MM.1S (cell line): ENCODE results near the gene MDK.

Source experiments
- DNase-seq: peaks from one replicate; pipeline ENCODE4 v3.0.0-alpha.2; 2015
- H2AFZ ChIP-seq: fragments of 300-600 bp; sonication (generic); 2 replicates; pipeline ENCODE4 v1.6.0; 2016; ENCODE audit warnings: antibody characterized with exemption, low read length
- H3F3A ChIP-seq: fragments of 300-600 bp; sonication (generic); 2 replicates; pipeline ENCODE4 v1.6.1; 2016; ENCODE audit warnings: mild to moderate bottlenecking, antibody characterized with exemption, low read length, moderate library complexity, mixed read lengths; ENCODE audit not compliant: insufficient read depth
- H3K27ac ChIP-seq: fragments of 300-600 bp; sonication (generic); 2 replicates; pipeline ENCODE4 v1.5.1; 2016; ENCODE audit warnings: mild to moderate bottlenecking, low read length
- H3K27me3 ChIP-seq: fragments of 300-600 bp; sonication (generic); replicated peaks from 2 replicates; pipeline ENCODE4 v1.6.0; 2016; ENCODE audit warnings: low read length; ENCODE audit not compliant: insufficient read depth
- H3K36me3 ChIP-seq: fragments of 300-600 bp; sonication (generic); replicated peaks from 2 replicates; pipeline ENCODE4 v1.6.1; 2016; ENCODE audit warnings: mild to moderate bottlenecking, low read length, mixed read lengths; ENCODE audit not compliant: insufficient read depth
- H3K4me1 ChIP-seq: fragments of 300-600 bp; sonication (generic); 2 replicates; pipeline ENCODE4 v1.6.1; 2016; ENCODE audit warnings: low read length, mixed read lengths
- H3K4me2 ChIP-seq: fragments of 300-600 bp; sonication (generic); 2 replicates; pipeline ENCODE4 v1.6.0; 2016; ENCODE audit warnings: low read depth, low read length
- H3K4me3 ChIP-seq: fragments of 300-600 bp; sonication (generic); 2 replicates; pipeline ENCODE4 v1.5.1; 2016; ENCODE audit warnings: low read length, mixed read lengths
- H3K79me2 ChIP-seq: fragments of 300-600 bp; sonication (generic); 2 replicates; pipeline ENCODE4 v1.6.1; 2016; ENCODE audit warnings: mixed run types, low read length, mixed read lengths
- H3K9ac ChIP-seq: fragments of 300-600 bp; sonication (generic); 2 replicates; pipeline ENCODE4 v1.6.1; 2016; ENCODE audit warnings: low read length, mixed read lengths
- H3K9me2 ChIP-seq: fragments of 300-600 bp; sonication (generic); replicated peaks from 2 replicates; pipeline ENCODE4 v1.6.1; 2016; ENCODE audit warnings: mild to moderate bottlenecking, low read length, mixed read lengths; ENCODE audit not compliant: insufficient read depth
- H3K9me3 ChIP-seq: fragments of 300-600 bp; sonication (generic); replicated peaks from 2 replicates; pipeline ENCODE4 v1.6.1; 2016; ENCODE audit warnings: mild to moderate bottlenecking, low read length, mixed read lengths; ENCODE audit not compliant: insufficient read depth
- H4K20me1 ChIP-seq: fragments of 300-600 bp; sonication (generic); 2 replicates; pipeline ENCODE4 v1.6.1; 2016; ENCODE audit warnings: mild to moderate bottlenecking, low read length, moderate library complexity, mixed read lengths; ENCODE audit not compliant: insufficient read depth
- EZH2 ChIP-seq: fragments of 300-600 bp; sonication (generic); optimal IDR thresholded peaks from 2 replicates; pipeline ENCODE3; 2017; ENCODE audit warnings: low read depth, mild to moderate bottlenecking, antibody characterized with exemption, low read length, mixed read lengths
- EZH2phosphoT487 ChIP-seq: fragments of 300-600 bp; sonication (generic); IDR thresholded peaks from 2 replicates; pipeline ENCODE4 v1.6.1; 2018; ENCODE audit warnings: antibody characterized with exemption, low read length
- TF ChIP-seq, protein P1 (sequence below): fragments of 300-600 bp; sonication (generic); IDR thresholded peaks from 2 replicates; pipeline ENCODE4 v1.5.1; 2016; ENCODE audit warnings: antibody characterized with exemption, low read length, mixed read lengths

MDK gene

GRCh38 chr11:46383404-46383758, 1.9 kb downstream of the MDK start:
- no peaks in the 10 kb centered on the region for H3F3A ChIP-seq
- H3K9me2 ChIP-seq, result no peaks in the 10 kb centered on the region
- peaks cover 62% of the 10 kb centered on the region for H3K27me3 ChIP-seq
- DNase-seq, result no peak
- no peak for TF ChIP-seq EZH2phosphoT487
- no peak for TF ChIP-seq EZH2
- TF ChIP-seq, protein P1, sequence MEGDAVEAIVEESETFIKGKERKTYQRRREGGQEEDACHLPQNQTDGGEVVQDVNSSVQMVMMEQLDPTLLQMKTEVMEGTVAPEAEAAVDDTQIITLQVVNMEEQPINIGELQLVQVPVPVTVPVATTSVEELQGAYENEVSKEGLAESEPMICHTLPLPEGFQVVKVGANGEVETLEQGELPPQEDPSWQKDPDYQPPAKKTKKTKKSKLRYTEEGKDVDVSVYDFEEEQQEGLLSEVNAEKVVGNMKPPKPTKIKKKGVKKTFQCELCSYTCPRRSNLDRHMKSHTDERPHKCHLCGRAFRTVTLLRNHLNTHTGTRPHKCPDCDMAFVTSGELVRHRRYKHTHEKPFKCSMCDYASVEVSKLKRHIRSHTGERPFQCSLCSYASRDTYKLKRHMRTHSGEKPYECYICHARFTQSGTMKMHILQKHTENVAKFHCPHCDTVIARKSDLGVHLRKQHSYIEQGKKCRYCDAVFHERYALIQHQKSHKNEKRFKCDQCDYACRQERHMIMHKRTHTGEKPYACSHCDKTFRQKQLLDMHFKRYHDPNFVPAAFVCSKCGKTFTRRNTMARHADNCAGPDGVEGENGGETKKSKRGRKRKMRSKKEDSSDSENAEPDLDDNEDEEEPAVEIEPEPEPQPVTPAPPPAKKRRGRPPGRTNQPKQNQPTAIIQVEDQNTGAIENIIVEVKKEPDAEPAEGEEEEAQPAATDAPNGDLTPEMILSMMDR, result no peak
- H3K4me1 ChIP-seq, result peaks cover 4% of the 10 kb centered on the region; the same call in 1 of the 2 replicates
- H3K9ac ChIP-seq, result no peak overlapping the region
- no peak overlapping the region for H3K4me3 ChIP-seq
- no peak overlapping the region for H2AFZ ChIP-seq
- no peaks in the 10 kb centered on the region for H3K9me3 ChIP-seq
- H3K79me2 ChIP-seq, result no peaks in the 10 kb centered on the region
- H3K27ac ChIP-seq, result no peak overlapping the region
- no peak overlapping the region for H3K4me2 ChIP-seq
- H4K20me1 ChIP-seq, result no peaks in the 10 kb centered on the region
- no peaks in the 10 kb centered on the region for H3K36me3 ChIP-seq

DNA sequence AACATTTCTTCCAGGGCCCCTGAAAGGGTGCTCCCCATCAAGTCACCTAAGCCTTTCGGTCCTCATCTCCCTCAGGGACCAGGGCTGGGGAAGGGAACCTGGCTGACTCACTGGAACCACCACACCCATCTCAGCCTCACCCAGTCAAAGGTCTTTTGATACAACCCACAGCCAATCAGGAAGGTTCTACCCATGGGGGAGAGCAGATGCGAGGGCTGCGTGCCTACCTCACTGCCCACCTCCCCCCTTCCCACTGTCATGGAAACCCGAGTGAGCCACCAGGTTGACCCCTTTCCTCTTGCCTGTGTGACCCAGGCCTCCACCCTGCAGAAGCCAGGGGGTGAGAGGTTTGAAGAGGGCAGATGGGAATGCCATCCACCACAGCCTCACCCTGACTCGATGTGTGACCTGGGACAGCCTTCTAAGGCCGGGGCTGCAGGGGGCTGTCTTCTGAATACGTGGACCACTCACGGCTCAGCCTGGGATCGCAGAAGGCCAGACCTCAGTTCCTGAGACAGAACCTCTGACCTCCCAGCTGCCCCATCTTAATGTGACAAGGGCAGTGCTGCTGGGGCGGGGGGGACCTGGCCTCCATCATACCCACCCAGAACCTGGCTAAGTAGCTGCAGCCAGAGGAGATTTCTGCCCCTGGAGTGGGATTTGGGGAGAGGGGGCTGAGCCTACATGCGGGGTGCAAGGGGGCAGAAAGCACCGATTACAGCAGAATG, 2.7 kb downstream of the MDK start:
- Histone ChIP-seq H3K79me2 (no peaks in the 10 kb centered on the region), H3K27ac (no peak overlapping the region), H3K9me2 (no peaks in the 10 kb centered on the region), H4K20me1 (no peaks in the 10 kb centered on the region), H3K4me2 (no peak overlapping the region), H3F3A (no peaks in the 10 kb centered on the region), H3K9ac (no peak overlapping the region), H3K9me3 (no peaks in the 10 kb centered on the region), H3K27me3 (peaks cover 70% of the 10 kb centered on the region), H3K4me3 (no peak overlapping the region), H3K4me1 (peaks cover 4% of the 10 kb centered on the region; the same call in 1 of the 2 replicates), H3K36me3 (no peaks in the 10 kb centered on the region), H2AFZ (no peak overlapping the region)
- no peak for DNase-seq
- TF ChIP-seq EZH2phosphoT487, result no peak
- TF ChIP-seq EZH2, result no peak
- TF ChIP-seq, protein P1, result no peak

- no peak overlapping the region for H3K9ac ChIP-seq
- H3K9me2 ChIP-seq, result no peaks in the 10 kb centered on the region
- peaks cover 82% of the 10 kb centered on the region for H3K27me3 ChIP-seq
- peaks cover 7% of the 10 kb centered on the region; the same call in 1 of the 2 replicates for H3K4me1 ChIP-seq
- H3K36me3 ChIP-seq, result no peaks in the 10 kb centered on the region
- no peak overlapping the region for H3K27ac ChIP-seq
- no peak overlapping the region for H3K4me2 ChIP-seq
- no peaks in the 10 kb centered on the region for H3K9me3 ChIP-seq
- H3K79me2 ChIP-seq, result no peaks in the 10 kb centered on the region
- no peak for TF ChIP-seq EZH2phosphoT487
- no peak overlapping the region for H2AFZ ChIP-seq
- no peaks in the 10 kb centered on the region for H4K20me1 ChIP-seq
- no peak overlapping the region for H3K4me3 ChIP-seq
- H3F3A ChIP-seq, result no peaks in the 10 kb centered on the region
- no peak for DNase-seq
These were observed 3.9 kb downstream of the MDK start for GRCh38 chr11:46385169-46386004.
